Kidney (tissue), 14 donors: ENCODE results near the gene ING4. TPM values are rescaled to one million over a fixed set of nuclear protein-coding genes. Genes with fewer than 3 reads are reported as not detected.

Experiments used
- DNase-seq, 5 donors: peaks; one replicate each; pipeline ENCODE4 v3.0.0-alpha.2; 2013 to 2020
- FAIRE-seq: peaks from 2 replicates; lab custom pipeline; 2012; peaks lifted over from hg19 to GRCh38; lab: Jason Lieb, UNC
- H3K27ac ChIP-seq, 2 donors: one replicate each; pipeline ENCODE4 v1.7.0; 2013; ENCODE audit warnings: low read depth in 2 of 2, low read length in 2 of 2, inconsistent platforms in 1 of 2
- H3K27me3 ChIP-seq: one replicate; pipeline ENCODE4 v1.7.1; 2013; ENCODE audit warnings: low read length, inconsistent platforms; ENCODE audit not compliant: control insufficient read depth, insufficient read depth
- H3K36me3 ChIP-seq, 3 donors: one replicate each; pipeline versions ENCODE4 v1.7.0 to v1.7.1; 2013; ENCODE audit warnings: low read length in 3 of 3, control low read depth in 1 of 3, inconsistent platforms in 1 of 3; ENCODE audit not compliant: insufficient read depth in 3 of 3, control insufficient read depth in 2 of 3
- H3K4me1 ChIP-seq, 3 donors: one replicate each; pipeline versions ENCODE4 v1.7.0 to v1.7.1; 2013; ENCODE audit warnings: low read length in 3 of 3, inconsistent platforms in 1 of 3, low read depth in 1 of 3; ENCODE audit not compliant: control insufficient read depth in 2 of 3, insufficient read depth in 2 of 3
- H3K4me3 ChIP-seq, 3 donors: one replicate each; pipeline versions ENCODE4 v1.7.0 to v1.8.1; 2013; ENCODE audit warnings: low read length in 3 of 3, control low read depth in 1 of 3, inconsistent platforms in 1 of 3
- H3K9ac ChIP-seq, 3 donors: one replicate each; pipeline versions ENCODE4 v1.7.0 to v1.7.1; 2013; ENCODE audit warnings: low read length in 3 of 3, control low read depth in 1 of 3, inconsistent platforms in 1 of 3
- H3K9me3 ChIP-seq, 3 donors: one replicate each; pipeline versions ENCODE4 v1.7.0 to v1.7.1; 2013; ENCODE audit warnings: low read length in 3 of 3, control low read depth in 1 of 3, inconsistent platforms in 1 of 3; ENCODE audit not compliant: control insufficient read depth in 2 of 3, insufficient read depth in 1 of 3
- CTCF ChIP-seq: IDR thresholded peaks from 3 replicates; pipeline ENCODE4 v1.5.1; 2012; ENCODE audit warnings: mild to moderate bottlenecking, moderate library complexity, borderline replicate concordance; ENCODE audit not compliant: insufficient read depth; ENCODE audit errors: extremely low read depth
- intact Hi-C: fragments of 100-400 bp; cut with DNase I; formaldehyde crosslinking; loops from one replicate; pipeline ENCODE4 v1.11.1; 2022
- polyA plus RNA-seq: library from polyadenylated mRNA; stranded (reverse); fragments of 350-450 nt; fragmentation: Illumina TruSeq; extraction: RNeasy Lipid Tissue Mini Kit (QIAGEN cat#74804); gene quantifications from one replicate; pipeline ENCODE4 v1.2.3, GENCODE V29; 2014; ENCODE audit warnings: low read depth, low replicate concordance; ENCODE audit not compliant: insufficient read depth
- total RNA-seq: library from RNA; stranded (reverse); fragmentation: NEBNext Ultra II Directional; extraction: Animal tissue kit (Norgen Biotek cat#: 25700); gene quantifications from one replicate; pipeline ENCODE4 v1.2.1, GENCODE V29; 2021
- donor health status: control.
- donor health status: control.
- donor health status: control.
- donor health status: control.
- donor health status: control.
- donor health status: DM: yes; HTN: yes; CAD: no.
- donor health status: Normal renal cell carcinoma (clear cell type).

ING4 gene
- total and polyA plus RNA-seq, 2 donors from 2014 or later: 42.6 to 56.0 TPM

- Histone ChIP-seq H3K27ac (no peak overlapping the region), H3K9me3 (no peaks in the 10 kb centered on the region), H3K4me1 (peaks cover 0 to 8% (median 0%) of the 10 kb centered on the region in 3 donors), H3K4me3 (no peak overlapping the region), H3K27me3 (no peaks in the 10 kb centered on the region), H3K9ac (peak overlapping the region in 1 of 3 donors; percentile 12), H3K36me3 (no peaks in the 10 kb centered on the region)
- no peak for FAIRE-seq
- TF ChIP-seq CTCF: no peak
- no peak for DNase-seq
- intact Hi-C loops: no loop called here
Observed at GRCh38 chr12:6620885-6621274, 42.0 kb downstream of the ING4 start.

- Histone ChIP-seq H3K4me3 (no peak overlapping the region), H3K27me3 (no peaks in the 10 kb centered on the region), H3K9ac (peak overlapping the region in 1 of 3 donors; percentile 12), H3K9me3 (no peaks in the 10 kb centered on the region), H3K36me3 (no peaks in the 10 kb centered on the region), H3K27ac (no peak overlapping the region), H3K4me1 (peaks cover 0 to 8% (median 0%) of the 10 kb centered on the region in 3 donors)
- intact Hi-C loops: no loop called here
- TF ChIP-seq CTCF: peak; percentile 55
- FAIRE-seq: no peak
- DNase-seq: peak; percentile 75 to 92 (median 90)
Observed at GRCh38 chr12:6620137-6620884, 42.6 kb downstream of the ING4 start.

DNA sequence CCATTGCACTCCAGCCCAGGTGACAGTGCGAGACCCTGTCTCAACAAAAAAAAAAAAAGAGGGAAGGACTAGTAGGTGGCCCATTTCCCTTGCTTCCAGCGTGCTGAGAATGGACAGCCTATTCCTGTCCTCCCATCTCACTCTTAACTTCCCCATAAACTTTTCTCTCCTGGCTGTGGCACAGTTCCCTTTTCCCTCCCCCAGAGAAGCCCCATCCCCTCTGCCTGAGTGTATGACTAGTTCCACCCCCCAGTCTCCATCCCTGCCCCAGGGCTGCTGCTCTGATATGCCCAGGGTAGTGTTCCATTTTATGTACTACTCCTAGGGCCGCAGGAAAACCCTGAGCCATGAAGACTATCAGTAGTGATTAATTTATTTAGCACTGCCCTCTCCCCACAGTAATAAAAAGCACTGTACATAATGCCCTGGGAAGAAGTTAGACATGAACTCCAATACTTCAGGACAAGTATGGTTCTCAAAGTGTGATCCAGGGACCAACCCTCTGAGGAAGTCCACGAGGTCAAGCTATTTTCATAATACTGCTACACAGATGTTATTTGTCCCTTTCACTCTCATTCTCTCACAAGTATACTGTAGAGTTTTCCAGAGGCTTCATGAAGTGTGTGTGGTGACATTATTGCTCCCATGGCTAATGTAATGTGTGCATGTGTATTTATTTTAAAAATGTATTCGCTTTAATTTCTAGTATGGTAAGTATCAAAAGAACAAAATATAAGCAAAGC, 44.3 kb downstream of the ING4 start:
- Histone ChIP-seq H3K27me3 (no peaks in the 10 kb centered on the region), H3K36me3 (no peaks in the 10 kb centered on the region), H3K9ac (no peak overlapping the region), H3K27ac (no peak overlapping the region), H3K4me3 (no peak overlapping the region), H3K4me1 (peaks cover 0 to 13% (median 5%) of the 10 kb centered on the region in 3 donors), H3K9me3 (no peaks in the 10 kb centered on the region)
- FAIRE-seq (no peak), DNase-seq (peak in 1 of 5 donors; percentile 35)
- intact Hi-C loops: no loop called here
- no peak for TF ChIP-seq CTCF
